Liver (tissue), 9 donors: ENCODE data around the gene ASCC1. TPM values are rescaled to one million over a fixed set of nuclear protein-coding genes. Genes with fewer than 3 reads are reported as not detected.
"Not testable (repeated sequence)": the region's sequence is repeated elsewhere in the genome, so short reads cannot be mapped to it uniquely, and the experiment has no call there.

Source experiments
- DNase-seq: peaks from one replicate; pipeline ENCODE4 v3.0.0-alpha.2; 2017; ENCODE audit warnings: low spot score
- H3K27ac ChIP-seq, 2 donors: one replicate each; pipeline ENCODE4 v1.7.0; 2013; ENCODE audit warnings: inconsistent platforms in 2 of 2, low read length in 2 of 2, control low read depth in 1 of 2, low read depth in 1 of 2, mild to moderate bottlenecking in 1 of 2
- H3K27me3 ChIP-seq, 4 donors: one replicate each; pipeline versions ENCODE4 v1.6.1 to v1.7.0; 2013; ENCODE audit warnings: low read length in 3 of 4, inconsistent platforms in 1 of 4, mild to moderate bottlenecking in 1 of 4, moderate library complexity in 1 of 4; ENCODE audit not compliant: control insufficient read depth in 4 of 4, insufficient read depth in 4 of 4
- H3K36me3 ChIP-seq, 4 donors: one replicate each; pipeline versions ENCODE4 v1.6.1 to v1.7.0; 2013; ENCODE audit warnings: low read length in 3 of 4, mild to moderate bottlenecking in 3 of 4, low read depth in 1 of 4, moderate library complexity in 1 of 4; ENCODE audit not compliant: control insufficient read depth in 4 of 4, insufficient read depth in 3 of 4
- H3K4me1 ChIP-seq, 4 donors: one replicate each; pipeline versions ENCODE4 v1.6.1 to v1.7.0; 2013; ENCODE audit warnings: low read length in 3 of 4, mild to moderate bottlenecking in 3 of 4, moderate library complexity in 1 of 4; ENCODE audit not compliant: control insufficient read depth in 4 of 4, insufficient read depth in 4 of 4
- H3K4me3 ChIP-seq, 3 donors: one replicate each; pipeline versions ENCODE4 v1.6.1 to v1.7.0; 2013; ENCODE audit warnings: low read length in 3 of 3, control low read depth in 1 of 3, low read depth in 1 of 3, mild to moderate bottlenecking in 1 of 3
- H3K9ac ChIP-seq, 2 donors: one replicate each; pipeline ENCODE4 v1.7.0; 2013; ENCODE audit warnings: low read length in 2 of 2, mild to moderate bottlenecking in 2 of 2, moderate library complexity in 2 of 2, control low read depth in 1 of 2, low read depth in 1 of 2
- H3K9me3 ChIP-seq, 4 donors: one replicate each; pipeline versions ENCODE4 v1.6.1 to v1.7.0; 2013; ENCODE audit warnings: low read length in 3 of 4; ENCODE audit not compliant: control insufficient read depth in 4 of 4
- EGR1 ChIP-seq, 2 donors: IDR thresholded peaks; 2 replicates each; pipeline ENCODE4 v1.6.1; 2016 to 2018; ENCODE audit warnings: antibody characterized with exemption in 2 of 2, low read depth in 2 of 2
- FOXA1 ChIP-seq: IDR thresholded peaks from 2 replicates; pipeline ENCODE4 v1.6.1; 2016; ENCODE audit warnings: antibody characterized with exemption
- FOXA2 ChIP-seq: IDR thresholded peaks from 2 replicates; pipeline ENCODE4 v1.6.1; 2016; ENCODE audit warnings: antibody characterized with exemption
- GABPA ChIP-seq, 2 donors: IDR thresholded peaks in 1 of 2; conservative IDR thresholded peaks in 1 of 2; 2 replicates each; pipeline ENCODE4 v1.6.1; 2016; ENCODE audit warnings: antibody characterized with exemption in 2 of 2, mild to moderate bottlenecking in 1 of 2, moderate library complexity in 1 of 2
- HNF4A ChIP-seq, 2 donors: conservative IDR thresholded peaks; 2 replicates each; pipeline ENCODE4 v1.6.1; 2016; ENCODE audit warnings: antibody characterized with exemption in 2 of 2, mild to moderate bottlenecking in 2 of 2
- HNF4G ChIP-seq: IDR thresholded peaks from 2 replicates; pipeline ENCODE4 v1.6.1; 2016; ENCODE audit warnings: antibody characterized with exemption
- REST ChIP-seq: IDR thresholded peaks from 2 replicates; pipeline ENCODE4 v1.6.1; 2016; ENCODE audit warnings: antibody characterized with exemption, mild to moderate bottlenecking
- RXRA ChIP-seq, 2 donors: IDR thresholded peaks; 2 replicates each; pipeline ENCODE4 v1.6.1; 2017 to 2018; ENCODE audit warnings: antibody characterized with exemption in 2 of 2, mild to moderate bottlenecking in 1 of 2
- SP1 ChIP-seq: IDR thresholded peaks from 2 replicates; pipeline ENCODE4 v1.6.1; 2018; ENCODE audit warnings: antibody characterized with exemption, mild to moderate bottlenecking
- TAF1 ChIP-seq: conservative IDR thresholded peaks from 2 replicates; pipeline ENCODE4 v1.6.1; 2016; ENCODE audit warnings: antibody characterized with exemption, mild to moderate bottlenecking
- YY1 ChIP-seq: IDR thresholded peaks from 2 replicates; pipeline ENCODE4 v1.6.1; 2016; ENCODE audit warnings: antibody characterized with exemption, mild to moderate bottlenecking
- ZBTB33 ChIP-seq: IDR thresholded peaks from 2 replicates; pipeline ENCODE4 v1.6.1; 2016; ENCODE audit warnings: antibody characterized with exemption
- WGBS: extraction: QIAGEN DNeasy Blood & Tissue Kit; methylation state at CpG from one replicate; pipeline ENCODE4 v1.1.7; 2013; 5-methylcytosine and 5-hydroxymethylcytosine counted together
- polyA plus RNA-seq, 2 donors: library from polyadenylated mRNA; stranded (reverse) in 1 of 2; unstranded in 1 of 2; fragments of 200-250 nt in 1 of 2; fragments of >200 nt in 1 of 2; fragmentation: Nextera tagmentation in 1 of 2; extraction: Ambion mirVana in 1 of 2; gene quantifications; one replicate each; pipeline versions ENCODE4 v1.2.1 to v1.2.3, GENCODE V29; 2013 to 2015
- total RNA-seq, 2 donors: library from RNA; depleted of rRNA; stranded (reverse); fragments of >200 nt; gene quantifications; one replicate each; pipeline ENCODE4 v1.2.3, GENCODE V29; 2014
- donor health status: healthy.
- donor health status: healthy.
- donor health status: healthy.
- donor health status: healthy.
- donor health status: healthy.

Gene ASCC1
- total and polyA plus RNA-seq, 4 donors, result 6.9 to 13.9 (median 10.2) TPM

- H3K36me3 ChIP-seq, H3K4me3 ChIP-seq, H3K4me1 ChIP-seq, DNase-seq, H3K9me3 ChIP-seq, H3K9ac ChIP-seq, H3K27ac ChIP-seq, H3K27me3 ChIP-seq: not testable (repeated sequence)
- WGBS, result 96% methylated on average over 4 of the region's 4 CpGs
Measured at GRCh38 chr10:72147324-72147584, 68.8 kb downstream of the ASCC1 start.

DNA sequence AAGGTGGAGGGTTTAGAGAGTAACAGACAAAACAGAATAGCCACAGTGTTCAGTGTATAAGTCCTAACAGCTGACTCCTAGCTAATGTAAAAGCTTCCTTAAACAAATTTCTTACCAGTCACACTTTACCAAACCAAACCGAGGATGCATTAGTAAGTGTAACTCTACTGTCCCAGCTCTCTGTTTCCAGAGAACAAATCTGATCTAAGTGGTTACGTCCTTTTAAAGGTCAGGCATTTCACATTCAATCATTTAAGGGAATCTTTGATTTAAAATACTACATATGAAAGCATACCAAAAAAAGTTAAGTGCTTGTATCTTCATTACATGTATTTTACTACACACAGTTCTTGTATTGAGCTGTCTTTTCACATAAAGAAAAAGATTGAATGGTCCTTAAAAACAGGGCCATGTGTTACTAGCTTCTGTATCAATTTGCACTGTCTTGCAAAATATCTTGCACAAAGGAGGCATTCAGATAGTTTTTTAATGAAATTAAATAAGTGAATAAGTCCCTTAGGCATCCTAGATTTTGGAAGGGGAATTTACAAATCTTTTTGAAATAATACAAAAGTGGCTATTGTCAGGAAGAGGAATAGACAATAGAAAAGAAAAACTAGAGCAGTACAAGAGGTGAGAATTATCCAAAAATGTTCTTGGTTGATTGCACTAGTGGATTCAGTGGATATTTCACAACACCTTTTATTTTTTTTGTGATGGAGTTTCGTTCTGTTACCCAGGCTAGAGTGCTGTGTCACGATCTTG is 69.3 kb downstream of the ASCC1 start:
- 82% methylated on average over 4 of the region's 4 CpGs for WGBS
- no peaks in the 10 kb centered on the region for H3K4me1 ChIP-seq
- H3K36me3 ChIP-seq, result no peaks in the 10 kb centered on the region
- H3K9me3 ChIP-seq, result no peaks in the 10 kb centered on the region
- H3K27ac ChIP-seq, result no peak overlapping the region
- DNase-seq, result no peak
- no peak for TF ChIP-seq HNF4A (conservative IDR thresholded peaks at IDR 0.05)
- TF ChIP-seq FOXA1, result no peak
- no peak for TF ChIP-seq RXRA (IDR thresholded peaks at IDR 0.05)
- TF ChIP-seq SP1, result no peak
- TF ChIP-seq REST, result no peak
- no peak for TF ChIP-seq TAF1
- TF ChIP-seq GABPA (IDR thresholded peaks at IDR 0.05 in 1 of 2, conservative IDR thresholded peaks at IDR 0.05 in 1 of 2), result no peak
- TF ChIP-seq EGR1 (IDR thresholded peaks at IDR 0.05; ENCODE audit: low read depth in 2 of 2), result no peak
- TF ChIP-seq HNF4G, result no peak
- TF ChIP-seq YY1, result no peak
- H3K9ac ChIP-seq, result no peak overlapping the region
- H3K4me3 ChIP-seq, result no peak overlapping the region
- H3K27me3 ChIP-seq, result no peaks in the 10 kb centered on the region

GRCh38 chr10:72146071-72146470 is 70.0 kb downstream of the ASCC1 start:
- Histone ChIP-seq H3K36me3 (no peaks in the 10 kb centered on the region), H3K9ac (no peak overlapping the region), H3K27me3 (no peaks in the 10 kb centered on the region), H3K4me1 (no peaks in the 10 kb centered on the region), H3K27ac (no peak overlapping the region), H3K4me3 (no peak overlapping the region), H3K9me3 (no peaks in the 10 kb centered on the region)
- 86% methylated on average over 6 of the region's 6 CpGs for WGBS
- DNase-seq, result no peak
- TF ChIP-seq RXRA (IDR thresholded peaks at IDR 0.05) (no peak), TAF1 (no peak), REST (no peak), FOXA2 (no peak), HNF4G (no peak), ZBTB33 (no peak)
